IMR-90 (cell line): Measurements from ENCODE around the gene CLCN5. TPM values are rescaled to one million over a fixed set of nuclear protein-coding genes. Genes with fewer than 3 reads are reported as not detected.

ENCODE experiments used
- ATAC-seq: fragments of 200-7000 bp; cut with Tn5 transposase; 2 replicates; pipeline ENCODE4 v1.9.1; 2020; ENCODE audit warnings: low read depth, mild to moderate bottlenecking, moderate library complexity
- BruUV-seq: library from RNA; stranded (reverse); fragments of 400-500 nt; replicated peaks from 2 replicates; lab custom pipeline; 2021; lab: Mats Ljungman, UMichigan
- CTCF ChIA-PET: fragments of 300-600 bp; formaldehyde crosslinking; extraction: SDS; loops from one replicate; lab custom pipeline; 2021; ENCODE audit warnings: antibody characterized with exemption; lab: Yijun Ruan, JAX
- POLR2A ChIA-PET: fragments of 300-600 bp; sonication (Branson Sonifier 250); formaldehyde crosslinking; loops from one replicate; lab custom pipeline; 2022; ENCODE audit warnings: antibody characterized with exemption; ENCODE audit not compliant: unreplicated experiment; lab: Charles Lee
- DNase-seq: peaks from one replicate; pipeline ENCODE4 v3.0.0; 2013
- H2AFZ ChIP-seq: replicated peaks from 2 replicates; pipeline ENCODE3; 2013; ENCODE audit warnings: low read length, mild to moderate bottlenecking; ENCODE audit not compliant: poor library complexity
- H2AK5ac ChIP-seq: 2 replicates; pipeline ENCODE4 v1.6.1; 2013; ENCODE audit warnings: low read depth, low read length, inconsistent platforms
- H2AK9ac ChIP-seq: replicated peaks from 2 replicates; pipeline ENCODE3; 2013; ENCODE audit warnings: mild to moderate bottlenecking, low read depth, low read length, moderate library complexity; ENCODE audit not compliant: poor library complexity
- H2BK120ac ChIP-seq: 2 replicates; pipeline ENCODE4 v1.6.1; 2013; ENCODE audit warnings: low read depth, low read length, inconsistent platforms
- H2BK15ac ChIP-seq: 3 replicates; pipeline ENCODE4 v1.6.1; 2013; ENCODE audit warnings: low read depth, low read length, inconsistent platforms
- H2BK20ac ChIP-seq: 2 replicates; pipeline ENCODE4 v1.6.1; 2013; ENCODE audit warnings: low read depth, mild to moderate bottlenecking, inconsistent platforms, low read length, moderate library complexity
- H2BK5ac ChIP-seq: 2 replicates; pipeline ENCODE4 v1.6.1; 2013; ENCODE audit warnings: mild to moderate bottlenecking, low read depth, low read length, inconsistent platforms; ENCODE audit not compliant: poor library complexity, severe bottlenecking
- H3K14ac ChIP-seq: replicated peaks from 2 replicates; pipeline ENCODE4 v1.6.1; 2013; ENCODE audit warnings: low read depth, low read length, inconsistent platforms
- H3K18ac ChIP-seq: 2 replicates; pipeline ENCODE4 v1.6.1; 2013; ENCODE audit warnings: low read depth, low read length, control low read depth
- H3K23ac ChIP-seq: 2 replicates; pipeline ENCODE4 v1.6.1; 2013; ENCODE audit warnings: low read depth, low read length, inconsistent platforms
- H3K27ac ChIP-seq: 2 replicates; pipeline ENCODE4 v1.5.1; 2013; ENCODE audit warnings: mild to moderate bottlenecking, control low read depth, low read length; ENCODE audit not compliant: insufficient read depth
- H3K27me3 ChIP-seq: 2 replicates; pipeline ENCODE4 v1.6.1; 2013; ENCODE audit warnings: low read length; ENCODE audit not compliant: control insufficient read depth, insufficient read depth
- H3K36me3 ChIP-seq: 2 replicates; pipeline ENCODE4 v1.6.1; 2013; ENCODE audit warnings: low read length, mixed read lengths; ENCODE audit not compliant: control insufficient read depth, insufficient read depth
- H3K4ac ChIP-seq: 2 replicates; pipeline ENCODE4 v1.6.1; 2013; ENCODE audit warnings: low read depth, low read length, inconsistent platforms
- H3K4me1 ChIP-seq: 2 replicates; pipeline ENCODE4 v1.6.1; 2013; ENCODE audit warnings: low read length, mixed read lengths; ENCODE audit not compliant: control insufficient read depth, insufficient read depth
- H3K4me2 ChIP-seq: 2 replicates; pipeline ENCODE4 v1.6.1; 2013; ENCODE audit warnings: low read depth, mild to moderate bottlenecking, control low read depth, low read length, moderate library complexity
- H3K4me3 ChIP-seq: 2 replicates; pipeline ENCODE4 v1.5.1; 2013; ENCODE audit warnings: low read depth, mild to moderate bottlenecking, control low read depth, low read length, moderate library complexity; ENCODE audit not compliant: insufficient read depth
- H3K56ac ChIP-seq: 2 replicates; pipeline ENCODE4 v1.6.1; 2013; ENCODE audit warnings: low read length, inconsistent platforms; ENCODE audit not compliant: insufficient read depth; ENCODE audit errors: extremely low read depth
- H3K79me1 ChIP-seq, 2 experiments: 2 replicates each; pipeline ENCODE4 v1.6.1; 2013; ENCODE audit warnings: low read length in 2 of 2, inconsistent platforms in 1 of 2, low read depth in 1 of 2
- H3K9ac ChIP-seq: 2 replicates; pipeline ENCODE4 v1.6.1; 2013; ENCODE audit warnings: low read depth, low read length, control low read depth
- H3K9me1 ChIP-seq: 2 replicates; pipeline ENCODE4 v1.6.1; 2013; ENCODE audit warnings: low read length, inconsistent platforms; ENCODE audit not compliant: insufficient read depth
- H3K9me3 ChIP-seq: 2 replicates; pipeline ENCODE4 v1.6.1; 2013; ENCODE audit warnings: low read length; ENCODE audit not compliant: control insufficient read depth, insufficient read depth
- H4K20me1 ChIP-seq: 2 replicates; pipeline ENCODE4 v1.6.1; 2013; ENCODE audit warnings: low read length, inconsistent platforms; ENCODE audit not compliant: insufficient read depth
- H4K5ac ChIP-seq: 2 replicates; pipeline ENCODE4 v1.6.1; 2013; ENCODE audit warnings: mild to moderate bottlenecking, low read depth, low read length, control low read depth
- H4K8ac ChIP-seq, 2 experiments: 2 replicates each; pipeline ENCODE4 v1.6.1; 2013; ENCODE audit warnings: low read depth in 2 of 2, low read length in 2 of 2, control low read depth in 1 of 2, inconsistent platforms in 1 of 2
- H4K91ac ChIP-seq: 2 replicates; pipeline ENCODE4 v1.6.1; 2013; ENCODE audit warnings: low read depth, low read length, inconsistent platforms; ENCODE audit not compliant: insufficient read depth
- CEBPB ChIP-seq: IDR thresholded peaks from 2 replicates; pipeline ENCODE4 v1.6.1; 2012; ENCODE audit warnings: low read depth, low read length, improper control_type of control experiment
- CHD1 ChIP-seq: IDR thresholded peaks from 2 replicates; pipeline ENCODE4 v1.6.1; 2012; ENCODE audit warnings: low read depth, low read length, improper control_type of control experiment
- CTCF ChIP-seq: conservative IDR thresholded peaks from 2 replicates; pipeline ENCODE4 v1.5.1; 2012; ENCODE audit warnings: mild to moderate bottlenecking, low read depth, low read length, improper control_type of control experiment
- FOS ChIP-seq: fragments of 150-350 bp; IDR thresholded peaks from 2 replicates; pipeline ENCODE4 v1.6.1; 2016; ENCODE audit warnings: low read depth, low read length
- MAFK ChIP-seq: IDR thresholded peaks from 2 replicates; pipeline ENCODE4 v1.6.1; 2012; ENCODE audit warnings: low read depth, low read length, improper control_type of control experiment
- MAZ ChIP-seq: IDR thresholded peaks from 2 replicates; pipeline ENCODE4 v1.6.1; 2012; ENCODE audit warnings: low read depth, mild to moderate bottlenecking, low read length, improper control_type of control experiment, moderate library complexity, borderline replicate concordance
- MXI1 ChIP-seq: IDR thresholded peaks from 2 replicates; pipeline ENCODE4 v1.6.1; 2012; ENCODE audit warnings: low read depth, mild to moderate bottlenecking, low read length, moderate library complexity, borderline replicate concordance
- NFE2L2 ChIP-seq: fragments of 150-350 bp; IDR thresholded peaks from 2 replicates; pipeline ENCODE4 v1.6.1; 2016; ENCODE audit warnings: low read depth, mild to moderate bottlenecking, low read length
- POLR2A ChIP-seq: IDR thresholded peaks from 2 replicates; pipeline ENCODE4 v1.6.1; 2012; ENCODE audit warnings: mild to moderate bottlenecking, low read depth, low read length
- RAD21 ChIP-seq: IDR thresholded peaks from 2 replicates; pipeline ENCODE4 v1.6.1; 2012; ENCODE audit warnings: low read length, improper control_type of control experiment
- RCOR1 ChIP-seq: IDR thresholded peaks from 2 replicates; pipeline ENCODE4 v1.6.1; 2012; ENCODE audit warnings: mild to moderate bottlenecking, low read length, improper control_type of control experiment; ENCODE audit not compliant: insufficient replicate concordance
- RFX5 ChIP-seq: IDR thresholded peaks from 2 replicates; pipeline ENCODE4 v1.8.0; 2012; ENCODE audit warnings: low read depth, mild to moderate bottlenecking, low read length, moderate library complexity
- SMC3 ChIP-seq: fragments of 150-350 bp; IDR thresholded peaks from 2 replicates; pipeline ENCODE4 v1.6.1; 2016; ENCODE audit warnings: low read depth, mild to moderate bottlenecking, antibody characterized with exemption, low read length, moderate library complexity
- USF2 ChIP-seq: fragments of 150-350 bp; IDR thresholded peaks from 2 replicates; pipeline ENCODE4 v1.6.1; 2017; ENCODE audit warnings: mild to moderate bottlenecking, antibody characterized with exemption, low read length, low read depth
- WGBS, 2 experiments: methylation state at CpG; one replicate each; pipeline versions ENCODE4 v1.1.5 to v1.1.7; 2013; ENCODE audit warnings: missing lambda C conversion rate in 2 of 2; ENCODE audit not compliant: insufficient read length in 1 of 2; ENCODE audit errors: extremely low coverage in 2 of 2; 5-methylcytosine and 5-hydroxymethylcytosine counted together
- dilution Hi-C: fragments of 300-500 bp; cut with HindIII; formaldehyde crosslinking; loops from one replicate; pipeline ENCODE4 v1.14.3; 2018; ENCODE audit warnings: low sequenced_read_pairs; ENCODE audit not compliant: unreplicated experiment
- in situ Hi-C: fragments of 300-500 bp; cut with MboI; formaldehyde crosslinking; loops from 3 replicates; pipeline ENCODE4 v1.14.3; 2019; ENCODE audit warnings: low sequenced_read_pairs, inconsistent platforms, mixed read lengths
- intact Hi-C: fragments of 100-400 bp; cut with micrococcal nuclease; formaldehyde crosslinking; loops from 2 replicates; pipeline ENCODE4 v1.10.0; 2022
- polyA plus RNA-seq, 3 experiments: library from polyadenylated mRNA; depleted of rRNA; stranded (reverse); fragments of >200 nt; gene quantifications; 2 replicates each; pipeline ENCODE4 v1.2.3, GENCODE V29; 2012; ENCODE audit warnings: low replicate concordance in 1 of 3
- total RNA-seq: library from RNA; depleted of rRNA; stranded (reverse); fragments of >200 nt; gene quantifications from 2 replicates; pipeline ENCODE4 v1.2.3, GENCODE V29; 2012

Gene CLCN5
- total and polyA plus RNA-seq, 2 of the 4 experiments (the other 2 are of a cell fraction), result 1.4 to 5.9 TPM

- no peak overlapping the region for H3K18ac ChIP-seq
- BruUV-seq, result no TSS peak
- H3K56ac ChIP-seq, result no peak overlapping the region
- dilution Hi-C loops, result no loop called here
- H2BK120ac ChIP-seq, result no peak overlapping the region
- no peak overlapping the region for H2BK20ac ChIP-seq
- no peak overlapping the region for H4K91ac ChIP-seq
- no peak overlapping the region for H3K4me3 ChIP-seq
- H2AK5ac ChIP-seq, result no peak overlapping the region
- no peaks in the 10 kb centered on the region for H3K4me1 ChIP-seq
- H3K27me3 ChIP-seq, result peaks cover 2% of the 10 kb centered on the region
- no peak overlapping the region for H3K27ac ChIP-seq
- no peak overlapping the region for H2BK5ac ChIP-seq
- no peak overlapping the region for H3K9ac ChIP-seq
- no peak overlapping the region for H2AK9ac ChIP-seq
- ATAC-seq (peak; percentile 68), DNase-seq (no peak)
- no peak overlapping the region for H3K14ac ChIP-seq
- no peaks in the 10 kb centered on the region for H3K9me3 ChIP-seq
- H2AFZ ChIP-seq, result no peak overlapping the region
- TF ChIP-seq SMC3 (no peak), RCOR1 (no peak), CHD1 (no peak), FOS (no peak), CEBPB (no peak), MXI1 (no peak), NFE2L2 (no peak), CTCF (no peak), POLR2A (no peak), RFX5 (no peak), RAD21 (no peak), MAZ (no peak), MAFK (no peak), USF2 (no peak)
- H2BK15ac ChIP-seq, result no peak overlapping the region
- ChIA-PET CTCF (interaction anchor here (0.5 to 0.7 kb wide), 2 partner anchors 20 to 143 kb away, joined by 3 read pairs; no protein-coding TSS in a partner anchor), POLR2A (no interaction called here)
- in situ Hi-C loops, result no loop called here
- H4K20me1 ChIP-seq, result no peaks in the 10 kb centered on the region
- H3K4me2 ChIP-seq, result no peak overlapping the region; the same call in 1 of the 2 replicates
- WGBS, 2 experiments, result 0% methylated on average over 1 of the region's 2 CpGs; no CpG with 5 or more reads in 1 of the 2 experiments
- no peaks in the 10 kb centered on the region for H3K9me1 ChIP-seq
- H3K36me3 ChIP-seq, result no peaks in the 10 kb centered on the region
- no peaks in the 10 kb centered on the region for H3K79me1 ChIP-seq
- intact Hi-C loops, result no loop called here
- H4K8ac ChIP-seq, result no peak overlapping the region
- no peak overlapping the region for H3K23ac ChIP-seq
- H4K5ac ChIP-seq, result no peak overlapping the region
- H3K4ac ChIP-seq, result no peak overlapping the region
Measured at GRCh38 chrX:49995795-49996455, 73.5 kb downstream of the CLCN5 start.
